K562 (cell line): Measurements from ENCODE around the gene ERCC2. TPM values are rescaled to one million over a fixed set of nuclear protein-coding genes. Genes with fewer than 3 reads are reported as not detected.

Experiments
- AFF1 ChIP-seq, 2 experiments: fragments of 450-650 bp; IDR thresholded peaks; 2 replicates each; pipeline ENCODE4 v1.6.1; 2018; ENCODE audit warnings: mild to moderate bottlenecking in 2 of 2, low read depth in 1 of 2; ENCODE audit not compliant: partially characterized antibody in 2 of 2
- ATF7 ChIP-seq: fragments of 450-650 bp; IDR thresholded peaks from 2 replicates; pipeline ENCODE4 v1.7.1; 2014; ENCODE audit warnings: mild to moderate bottlenecking, moderate library complexity
- CHCHD3 ChIP-seq: fragments of 250-450 bp; sonication (Bioruptor Pico); IDR thresholded peaks from 2 replicates; pipeline ENCODE4 v2.1.2; 2022; ENCODE audit warnings: mild to moderate bottlenecking
- ESRRA ChIP-seq: fragments of 450-650 bp; IDR thresholded peaks from 2 replicates; pipeline ENCODE4 v1.6.1; 2014; ENCODE audit warnings: low read depth, mild to moderate bottlenecking, moderate library complexity, borderline replicate concordance
- IRF9 ChIP-seq: fragments of 450-650 bp; IDR thresholded peaks from 2 replicates; pipeline ENCODE4 v1.6.1; 2016; ENCODE audit warnings: missing biosample characterization, missing genetic modification characterization
- MLLT1 ChIP-seq, 2 experiments: fragments of 450-650 bp; IDR thresholded peaks; 2 replicates each; pipeline ENCODE4 v1.6.1; 2016
- MNT ChIP-seq, 2 experiments: fragments of 450-650 bp; conservative IDR thresholded peaks; 2 replicates each; pipeline ENCODE4 v1.6.1; 2017; ENCODE audit warnings: mild to moderate bottlenecking in 2 of 2, moderate library complexity in 2 of 2
- NBN ChIP-seq: fragments of 450-650 bp; IDR thresholded peaks from 2 replicates; pipeline ENCODE4 v1.6.1; 2016; ENCODE audit warnings: low read depth, mild to moderate bottlenecking
- NEUROD1 ChIP-seq: fragments of 150-350 bp; IDR thresholded peaks from 2 replicates; pipeline ENCODE4 v1.6.1; 2014; ENCODE audit warnings: borderline replicate concordance, low read length, low read depth; ENCODE audit not compliant: partially characterized antibody
- POLR2A ChIP-seq: fragments of 450-650 bp; conservative IDR thresholded peaks from 2 replicates; pipeline ENCODE4 v1.6.1; 2016
- POLR2H ChIP-seq: IDR thresholded peaks from 2 replicates; pipeline ENCODE4 v1.6.1; 2016; ENCODE audit warnings: missing genetic modification characterization, low read depth, mild to moderate bottlenecking, control low read depth, missing compliant biosample characterization, moderate library complexity
- ZBTB2 ChIP-seq: fragments of 450-650 bp; IDR thresholded peaks from 2 replicates; pipeline ENCODE4 v1.6.1; 2016; ENCODE audit warnings: antibody characterized with exemption
- ZBTB26 ChIP-seq: fragments of 450-650 bp; formaldehyde crosslinking; IDR thresholded peaks from 2 replicates; pipeline ENCODE4 v1.4.0; 2022; ENCODE audit warnings: missing genetic modification characterization
- ZBTB7A ChIP-seq: IDR thresholded peaks from 2 replicates; pipeline ENCODE4 v1.6.1; 2011; ENCODE audit warnings: low read depth, mild to moderate bottlenecking, low read length, moderate library complexity, borderline replicate concordance; ENCODE audit not compliant: control insufficient read depth
- ZNF12 ChIP-seq: sonication (generic); formaldehyde crosslinking; IDR thresholded peaks from 2 replicates; pipeline ENCODE4 v1.4.0; 2020; ENCODE audit warnings: mild to moderate bottlenecking, missing genetic modification reagents
- polyA plus RNA-seq, 8 experiments: library from polyadenylated mRNA; depleted of rRNA in 4 of 8; stranded (reverse) in 5 of 8; unstranded in 3 of 8; fragments of >200 nt; fragmentation: Nextera tagmentation in 2 of 8; fragmentation: Illumina TruSeq in 1 of 8; extraction: Ambion mirVana in 2 of 8; extraction: Trizol in 1 of 8; gene quantifications; 2 replicates each; pipeline versions ENCODE4 v1.2.1 to v1.2.3, GENCODE V29; 2011 to 2014; ENCODE audit warnings: inconsistent platforms in 1 of 8, missing spikeins in 1 of 8
- total RNA-seq, 7 experiments: library from RNA; depleted of rRNA in 6 of 7; stranded (reverse); fragments of >200 nt in 6 of 7; fragmentation: Illumina TruSeq in 2 of 7; extraction: Trizol in 2 of 7; gene quantifications; 2 replicates each; pipeline versions ENCODE4 v1.2.1 to v1.2.3, GENCODE V29; 2011 to 2021; ENCODE audit warnings: low replicate concordance in 1 of 7

Gene ERCC2
- total and polyA plus RNA-seq, 9 of the 15 experiments (the other 6 are each of a cell fraction or from before 2014, with no cell fraction given) = 2.2 to 55.9 (median 23.4) TPM

- TF ChIP-seq MNT (conservative IDR thresholded peaks at IDR 0.05) (0 out of 4 replicates have a peak, but pooled peaks of 1 of the 2 experiments have one; percentile 44), ATF7 (peak; percentile 75; the same call in 1 of the 2 replicates), CHCHD3 (CRISPR knock-in tag) (no peak), ZBTB7A (peak; percentile 93), ZBTB26 (CRISPR knock-in tag) (peak; percentile 57; the same call in 1 of the 2 replicates), NEUROD1 (peak; percentile 94), MLLT1 (IDR thresholded peaks at IDR 0.05) (peak in 1 of 2 experiments; percentile 95; a peak in 3 of 4 replicates), ESRRA (0 out of 2 replicates have a peak, but pooled peaks have one; percentile 2), AFF1 (IDR thresholded peaks at IDR 0.05; ENCODE audit: low read depth in 1 of 2, partially characterized antibody in 2 of 2) (peak in 1 of 2 experiments; percentile 64), IRF9 (tag) (peak; percentile 34; the same call in 1 of the 2 replicates), ZNF12 (CRISPR knock-in tag) (no peak), NBN (peak; percentile 73), POLR2A (peak; percentile 88), ZBTB2 (peak; percentile 96), POLR2H (tag) (peak; percentile 79)
These were observed at the start of gene ERCC2 (continued) for GRCh38 chr19:45370410-45371204.
